ENCODE data around the gene C11orf24. TPM values are rescaled to one million over a fixed set of nuclear protein-coding genes. Genes with fewer than 3 reads are reported as not detected.

Gene C11orf24
- total and polyA plus RNA-seq, 2 of the 8 experiments (the other 6 are each of a cell fraction or from before 2014, with no cell fraction given): 45.4 to 51.7 TPM

- Histone ChIP-seq H3K23ac (ENCODE audit: insufficient read length) (no peak overlapping the region), H3K4me1 (replicated peaks in 1 of 4; ENCODE audit: control insufficient read depth in 3 of 4, insufficient read depth in 4 of 4, low read length in 3 of 4) (peaks cover 8 to 41% (median 29%) of the 10 kb centered on the region in 4 experiments), H3K36me3 (ENCODE audit: control insufficient read depth in 2 of 4, insufficient read depth in 4 of 4, low read length in 3 of 4) (no peaks in the 10 kb centered on the region), H3K18ac (ENCODE audit: extremely low read depth, low read length) (no peak overlapping the region), H2BK12ac (ENCODE audit: low read depth, low read length) (0 out of 2 replicates have a peak overlapping the region, but pooled peaks have one; percentile 4), H4K5ac (ENCODE audit: insufficient read length, low read depth, low read length) (no peak overlapping the region), H2AK5ac (ENCODE audit: low read depth, low read length) (peak overlapping the region; percentile 45; the same call in 1 of the 2 replicates), H3K23me2 (ENCODE audit: low read depth, low read length) (peaks cover 7% of the 10 kb centered on the region; the same call in 1 of the 2 replicates), H3K9me3 (ENCODE audit: insufficient read depth in 2 of 2, low read depth in 1 of 2, low read length in 1 of 2) (no peaks in the 10 kb centered on the region), H3K4ac (replicated peaks; ENCODE audit: insufficient read length, low read depth, low read length) (no peak overlapping the region), H3K9ac (replicated peaks in 1 of 4; ENCODE audit: extremely low read depth in 1 of 4, low read depth in 3 of 4, low read length in 3 of 4) (peak overlapping the region in 1 of 4 experiments; percentile 13; a peak in 1 of 7 replicates), H3K79me2 (ENCODE audit: control insufficient read depth in 1 of 2, insufficient read depth in 2 of 2, low read length in 2 of 2) (peaks cover 0 to 65% of the 10 kb centered on the region in 2 experiments; a peak in 3 of 4 replicates), H3K79me1 (ENCODE audit: low read depth, low read length) (peaks cover 8% of the 10 kb centered on the region), H3K14ac (ENCODE audit: insufficient read length) (no peak overlapping the region), H2BK20ac (ENCODE audit: low read length) (no peak overlapping the region), H3K27me3 (replicated peaks in 1 of 4; ENCODE audit: control insufficient read depth in 3 of 4, extremely low read depth in 1 of 4, insufficient read depth in 3 of 4, low read length in 3 of 4) (peaks cover 0 to 8% (median 3%) of the 10 kb centered on the region in 4 experiments; a peak in 3 of 7 replicates), H2BK120ac (replicated peaks; ENCODE audit: low read depth, low read length) (no peak overlapping the region), H4K91ac (replicated peaks; ENCODE audit: insufficient read length, low read length) (peak overlapping the region; percentile 38), H3K4me2 (ENCODE audit: insufficient read depth in 1 of 2, low read depth in 2 of 2, low read length in 2 of 2) (peak overlapping the region; percentile 78 to 90; a peak in 3 of 4 replicates), H3K56ac (replicated peaks; ENCODE audit: insufficient read length, low read depth, low read length) (no peak overlapping the region), H4K8ac (ENCODE audit: extremely low read depth, insufficient read depth, low read length) (peak overlapping the region; percentile 41), H3K4me3 (ENCODE audit: extremely low read depth in 1 of 4, insufficient read depth in 2 of 4, low read depth in 3 of 4, low read length in 4 of 4) (no peak overlapping the region), H4K20me1 (replicated peaks in 1 of 2; ENCODE audit: control insufficient read depth in 1 of 2, insufficient read depth in 2 of 2, low read length in 2 of 2) (peaks cover 0 to 2% of the 10 kb centered on the region in 2 experiments), H2BK5ac (ENCODE audit: low read depth, low read length) (peak overlapping the region; percentile 4; the same call in 1 of the 2 replicates), H2AFZ (ENCODE audit: low read length) (no peak overlapping the region), H3K27ac (ENCODE audit: low read depth, low read length) (0 out of 2 replicates have a peak overlapping the region, but pooled peaks have one; percentile 6), H2BK15ac (ENCODE audit: low read length) (peak overlapping the region; percentile 40; the same call in 1 of the 2 replicates)
- POLR2A ChIA-PET (ENCODE audit: partially characterized antibody): interaction anchor here (0.6 to 3.6 kb wide), 4 partner anchors 11 to 198 kb away, joined by 3 to 19 read pairs (median 4); no protein-coding TSS in a partner anchor
- CTCF ChIA-PET (ENCODE audit: partially characterized antibody): interaction anchor here (0.7 to 2.5 kb wide), 7 partner anchors 13 to 67 kb away, joined by 3 to 9 read pairs (median 4); no protein-coding TSS in a partner anchor
- 73% methylated on average over 19 of the region's 19 CpGs; no CpG with 5 or more reads in 1 of the 2 experiments for WGBS, 2 experiments (ENCODE audit: extremely low coverage in 1 of 2, insufficient coverage in 1 of 2, insufficient read length in 1 of 2, insufficient replicate concordance in 2 of 2, low coverage in 1 of 2, low lambda C conversion rate in 2 of 2, missing lambda C conversion rate in 1 of 2)
- DNase-seq (ENCODE audit: low read depth in 1 of 2, low spot score in 2 of 2) (no peak), FAIRE-seq (no peak)
- TF ChIP-seq PHF8 (conservative IDR thresholded peaks at IDR 0.05; ENCODE audit: low read depth, low read length): no peak
- peak; percentile 92 for TF ChIP-seq KDM1A (IDR thresholded peaks at IDR 0.05; ENCODE audit: borderline replicate concordance, low read length)
These were observed 43.6 kb upstream of the C11orf24 start for GRCh38 chr11:68315171-68315920.
